SH-SY5Y (cell line): Measurements from ENCODE around the gene GSPT1.

Source experiments
- GATA2 ChIP-seq: IDR thresholded peaks from 2 replicates; pipeline ENCODE4 v1.6.1; 2011; ENCODE audit warnings: mild to moderate bottlenecking, low read depth, low read length
- GATA3 ChIP-seq: IDR thresholded peaks from 2 replicates; pipeline ENCODE4 v1.6.1; 2011; ENCODE audit warnings: low read depth, mild to moderate bottlenecking, low read length, moderate library complexity

DNA sequence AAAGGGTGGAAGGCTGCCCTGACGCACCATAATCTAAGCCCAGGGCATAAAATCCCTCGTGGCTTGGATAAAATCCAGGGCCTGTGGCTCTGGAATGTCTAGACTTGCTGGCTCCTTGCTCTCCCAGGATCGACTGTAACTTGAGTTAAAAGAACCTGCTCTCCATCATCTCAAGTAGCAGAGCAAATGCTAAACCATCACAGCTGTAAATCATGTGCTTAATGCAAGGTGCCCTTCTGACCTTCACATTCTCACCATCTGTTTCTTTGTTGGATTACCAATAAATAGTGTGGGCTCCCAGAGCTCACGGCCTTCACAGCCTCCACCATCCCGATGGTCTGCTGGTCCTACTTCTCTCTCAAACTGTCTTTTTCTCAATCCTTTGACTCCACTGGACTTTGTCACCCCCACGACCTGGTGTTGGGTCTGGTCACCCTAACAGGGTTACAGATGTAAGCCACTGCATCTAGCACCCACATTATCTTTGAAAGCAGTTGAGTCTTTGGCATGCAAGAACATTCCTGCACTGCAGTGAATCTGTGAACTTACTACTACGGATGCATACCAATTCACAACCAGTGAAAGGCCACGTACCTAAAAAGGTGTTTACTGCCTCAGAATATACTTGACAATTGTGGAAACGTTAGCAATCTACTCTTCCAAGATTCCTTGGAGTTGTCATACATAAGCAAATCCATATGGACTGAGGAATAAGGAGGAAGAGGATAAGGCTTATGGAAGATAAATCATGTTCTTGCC, 79.7 kb downstream of the GSPT1 start:
- TF ChIP-seq GATA3 (no peak), GATA2 (no peak)
